ES-I3 (cell line): ENCODE measurements around the gene SLC5A6.
"Not testable (repeated sequence)": the region's sequence is repeated elsewhere in the genome, so short reads cannot be mapped to it uniquely, and the experiment has no call there.

Experiments
- H3K36me3 ChIP-seq: 2 replicates; pipeline ENCODE4 v1.6.1; 2013; ENCODE audit warnings: mild to moderate bottlenecking, low read length, control low read depth, moderate library complexity; ENCODE audit not compliant: insufficient read depth
- H3K4me1 ChIP-seq: 2 replicates; pipeline ENCODE4 v1.6.1; 2013; ENCODE audit warnings: mild to moderate bottlenecking, control low read depth, low read length; ENCODE audit not compliant: insufficient read depth
- H3K9ac ChIP-seq: 2 replicates; pipeline ENCODE4 v1.6.1; 2013; ENCODE audit warnings: low read depth, mild to moderate bottlenecking, low read length, moderate library complexity
- H3K9me3 ChIP-seq: 2 replicates; pipeline ENCODE4 v1.6.1; 2013; ENCODE audit warnings: mild to moderate bottlenecking, low read length, moderate library complexity; ENCODE audit not compliant: control insufficient read depth, insufficient read depth

SLC5A6 gene

GRCh38 chr2:27184115-27184514 lies 28.0 kb downstream of the SLC5A6 start:
- no peaks in the 10 kb centered on the region for H3K9me3 ChIP-seq
- H3K9ac ChIP-seq = no peak overlapping the region
- H3K36me3 ChIP-seq = no peaks in the 10 kb centered on the region
- no peaks in the 10 kb centered on the region for H3K4me1 ChIP-seq

- H3K9ac ChIP-seq = no peak overlapping the region
- H3K36me3 ChIP-seq = no peaks in the 10 kb centered on the region
- H3K9me3 ChIP-seq = no peaks in the 10 kb centered on the region
- H3K4me1 ChIP-seq = no peaks in the 10 kb centered on the region
These were observed 29.7 kb downstream of the SLC5A6 start for GRCh38 chr2:27182346-27182745.

GRCh38 chr2:27179344-27180000 lies 32.6 kb downstream of the SLC5A6 start:
- H3K4me1 ChIP-seq = no peaks in the 10 kb centered on the region

GRCh38 chr2:27178469-27178868 lies 33.6 kb downstream of the SLC5A6 start:
- Histone ChIP-seq H3K9ac (no peak overlapping the region), H3K36me3 (no peaks in the 10 kb centered on the region), H3K4me1 (no peaks in the 10 kb centered on the region), H3K9me3 (no peaks in the 10 kb centered on the region)

More at GRCh38 chr2:27179344-27180000, 32.6 kb downstream of the SLC5A6 start:
- no peaks in the 10 kb centered on the region for H3K36me3 ChIP-seq
- no peak overlapping the region for H3K9ac ChIP-seq
- no peaks in the 10 kb centered on the region for H3K9me3 ChIP-seq

GRCh38 chr2:27177441-27178351 lies 34.4 kb downstream of the SLC5A6 start:
- Histone ChIP-seq H3K9me3 (no peaks in the 10 kb centered on the region), H3K9ac (no peak overlapping the region), H3K4me1 (no peaks in the 10 kb centered on the region), H3K36me3 (no peaks in the 10 kb centered on the region)

- H3K4me1 ChIP-seq, H3K36me3 ChIP-seq, H3K9ac ChIP-seq, H3K9me3 ChIP-seq: not testable (repeated sequence)
These were observed 36.3 kb downstream of the SLC5A6 start for GRCh38 chr2:27175781-27176180.

- H3K4me1 ChIP-seq = no peaks in the 10 kb centered on the region
These were observed 36.7 kb downstream of the SLC5A6 start for GRCh38 chr2:27175330-27175729.

GRCh38 chr2:27174638-27175037 lies 37.4 kb downstream of the SLC5A6 start:
- Histone ChIP-seq H3K9ac (no peak overlapping the region), H3K4me1 (no peaks in the 10 kb centered on the region), H3K36me3 (no peaks in the 10 kb centered on the region), H3K9me3 (no peaks in the 10 kb centered on the region)

More at GRCh38 chr2:27175330-27175729, 36.7 kb downstream of the SLC5A6 start:
- Histone ChIP-seq H3K36me3 (no peaks in the 10 kb centered on the region), H3K9ac (no peak overlapping the region), H3K9me3 (no peaks in the 10 kb centered on the region)

GRCh38 chr2:27171351-27171848 lies 40.7 kb downstream of the SLC5A6 start:
- H3K4me1 ChIP-seq = no peaks in the 10 kb centered on the region
- H3K9me3 ChIP-seq = no peaks in the 10 kb centered on the region
- H3K9ac ChIP-seq = no peak overlapping the region
- H3K36me3 ChIP-seq = no peaks in the 10 kb centered on the region

- no peaks in the 10 kb centered on the region for H3K36me3 ChIP-seq
- H3K9me3 ChIP-seq = no peaks in the 10 kb centered on the region
- peak overlapping the region; percentile 52; the same call in 1 of the 2 replicates for H3K9ac ChIP-seq
- H3K4me1 ChIP-seq = no peaks in the 10 kb centered on the region
These were observed 41.3 kb downstream of the SLC5A6 start for GRCh38 chr2:27170581-27171337.

- peaks cover 3% of the 10 kb centered on the region; the same call in 1 of the 2 replicates for H3K9me3 ChIP-seq
- no peak overlapping the region for H3K9ac ChIP-seq
- no peaks in the 10 kb centered on the region for H3K36me3 ChIP-seq
- H3K4me1 ChIP-seq = no peaks in the 10 kb centered on the region
These were observed 46.9 kb downstream of the SLC5A6 start for GRCh38 chr2:27164960-27165763.

GRCh38 chr2:27162151-27163121 lies 49.6 kb downstream of the SLC5A6 start:
- Histone ChIP-seq H3K36me3 (no peaks in the 10 kb centered on the region), H3K9ac (no peak overlapping the region), H3K9me3 (peaks cover 3% of the 10 kb centered on the region; the same call in 1 of the 2 replicates), H3K4me1 (no peaks in the 10 kb centered on the region; the same call in 1 of the 2 replicates)

- no peaks in the 10 kb centered on the region for H3K36me3 ChIP-seq
- no peak overlapping the region for H3K9ac ChIP-seq
- H3K4me1 ChIP-seq = peaks cover under 1% of the 10 kb centered on the region; the same call in 1 of the 2 replicates
- 0 out of 2 replicates have a peak, but pooled peaks cover under 1% of the 10 kb centered on the region for H3K9me3 ChIP-seq
These were observed 51.9 kb downstream of the SLC5A6 start for GRCh38 chr2:27160191-27160590.
